NCI-H2171 treated with DMSO at 0.1 percent for 48 hours (cell line): Measurements from ENCODE around the gene TUBGCP3.
"Not testable (repeated sequence)": the region's sequence is repeated elsewhere in the genome, so short reads cannot be mapped to it uniquely, and the experiment has no call there.

Experiments used
- DNase-seq: peaks from one replicate; lab custom pipeline; 2025; lab: John Stamatoyannopoulos, UW

TUBGCP3 gene

GRCh38 chr13:112579310-112579843, 8.6 kb downstream of the TUBGCP3 start:
- DNase-seq, result no peak

GRCh38 chr13:112576768-112577167, 11.2 kb downstream of the TUBGCP3 start:
- no peak for DNase-seq

GRCh38 chr13:112576191-112576590, 11.8 kb downstream of the TUBGCP3 start:
- DNase-seq, result no peak

GRCh38 chr13:112575675-112576074, 12.3 kb downstream of the TUBGCP3 start:
- no peak for DNase-seq

GRCh38 chr13:112574834-112575613, 12.9 kb downstream of the TUBGCP3 start:
- DNase-seq, result no peak

GRCh38 chr13:112574416-112574815, 13.5 kb downstream of the TUBGCP3 start:
- DNase-seq, result no peak

- DNase-seq, result no peak
Measured at GRCh38 chr13:112573710-112574109, 14.2 kb downstream of the TUBGCP3 start.

GRCh38 chr13:112572366-112572765, 15.6 kb downstream of the TUBGCP3 start:
- no peak for DNase-seq

GRCh38 chr13:112569821-112570220, 18.1 kb downstream of the TUBGCP3 start:
- DNase-seq, result no peak

- DNase-seq, result no peak
Measured at GRCh38 chr13:112567161-112567862, 20.6 kb downstream of the TUBGCP3 start.

GRCh38 chr13:112562786-112563383, 25.1 kb downstream of the TUBGCP3 start:
- DNase-seq, result no peak

- DNase-seq, result no peak
Measured at GRCh38 chr13:112562254-112562653, 25.7 kb downstream of the TUBGCP3 start.

GRCh38 chr13:112561478-112561877, 26.5 kb downstream of the TUBGCP3 start:
- no peak for DNase-seq

GRCh38 chr13:112558696-112559418, 29.1 kb downstream of the TUBGCP3 start:
- no peak for DNase-seq

- DNase-seq, result no peak
Measured at GRCh38 chr13:112556600-112556999, 31.4 kb downstream of the TUBGCP3 start.

- DNase-seq, result no peak
Measured at GRCh38 chr13:112554214-112554850, 33.6 kb downstream of the TUBGCP3 start.

- DNase-seq, result not testable (repeated sequence)
Measured at GRCh38 chr13:112548975-112549374, 39.0 kb downstream of the TUBGCP3 start.

- no peak for DNase-seq
Measured at GRCh38 chr13:112545856-112546255, 42.1 kb downstream of the TUBGCP3 start.

- no peak for DNase-seq
Measured at GRCh38 chr13:112532837-112533745, 54.9 kb downstream of the TUBGCP3 start.

GRCh38 chr13:112531263-112531794, 56.6 kb downstream of the TUBGCP3 start:
- DNase-seq, result no peak
